Astrocyte (in vitro differentiated cells and primary cell): ENCODE measurements around the gene MYO1B. TPM values are rescaled to one million over a fixed set of nuclear protein-coding genes. Genes with fewer than 3 reads are reported as not detected.

ENCODE experiments used
- DNase-seq: peaks from one replicate; pipeline ENCODE4 v3.0.0-alpha.2; 2010; ENCODE audit warnings: low read depth
- FAIRE-seq: peaks from 2 replicates; lab custom pipeline; 2011; peaks lifted over from hg19 to GRCh38; lab: Jason Lieb, UNC
- H2AFZ ChIP-seq: 2 replicates; pipeline ENCODE4 v1.6.0; 2012; ENCODE audit warnings: low read depth, low read length, inconsistent platforms
- H3K27ac ChIP-seq: 2 replicates; pipeline ENCODE4 v1.5.1; 2011; ENCODE audit warnings: low read depth, low read length, inconsistent platforms
- H3K27me3 ChIP-seq: 2 replicates; pipeline ENCODE4 v1.6.0; 2011; ENCODE audit warnings: low read length, inconsistent platforms; ENCODE audit not compliant: insufficient read depth
- H3K36me3 ChIP-seq: 2 replicates; pipeline ENCODE4 v1.5.1; 2011; ENCODE audit warnings: low read length, inconsistent platforms; ENCODE audit not compliant: insufficient read depth
- H3K4me1 ChIP-seq: 2 replicates; pipeline ENCODE4 v1.5.1; 2011; ENCODE audit warnings: low read length, inconsistent platforms; ENCODE audit not compliant: insufficient read depth
- H3K4me2 ChIP-seq: 2 replicates; pipeline ENCODE4 v1.6.0; 2012; ENCODE audit warnings: low read length, inconsistent platforms
- H3K4me3 ChIP-seq: 2 replicates; pipeline ENCODE4 v1.5.1; 2011; ENCODE audit warnings: low read depth, mild to moderate bottlenecking, low read length, inconsistent platforms; ENCODE audit not compliant: insufficient read depth
- H3K79me2 ChIP-seq: 2 replicates; pipeline ENCODE4 v1.6.0; 2012; ENCODE audit warnings: mild to moderate bottlenecking, low read length, inconsistent platforms; ENCODE audit not compliant: insufficient read depth
- H3K9ac ChIP-seq: 2 replicates; pipeline ENCODE4 v1.6.0; 2012; ENCODE audit warnings: mild to moderate bottlenecking, low read length, inconsistent platforms
- H3K9me3 ChIP-seq: 2 replicates; pipeline ENCODE4 v1.5.1; 2012; ENCODE audit warnings: low read depth, mild to moderate bottlenecking, low read length, inconsistent platforms; ENCODE audit not compliant: insufficient read depth
- H4K20me1 ChIP-seq: 2 replicates; pipeline ENCODE4 v1.6.0; 2012; ENCODE audit warnings: low read length, inconsistent platforms; ENCODE audit not compliant: insufficient read depth
- H3K27ac Mint-ChIP-seq: one replicate; pipeline ENCODE4 v1.8.0; 2021; ENCODE audit warnings: mild to moderate bottlenecking, mixed read lengths; ENCODE audit not compliant: unreplicated experiment
- H3K27me3 Mint-ChIP-seq: one replicate; pipeline ENCODE4 v1.8.0; 2021; ENCODE audit warnings: low read depth, mixed read lengths; ENCODE audit not compliant: unreplicated experiment
- H3K36me3 Mint-ChIP-seq: one replicate; pipeline ENCODE4 v1.8.0; 2021; ENCODE audit warnings: low read depth, mixed read lengths; ENCODE audit not compliant: unreplicated experiment
- H3K4me1 Mint-ChIP-seq: one replicate; pipeline ENCODE4 v1.8.0; 2021; ENCODE audit warnings: low read depth, mixed read lengths; ENCODE audit not compliant: unreplicated experiment
- H3K4me3 Mint-ChIP-seq: one replicate; pipeline ENCODE4 v1.8.0; 2021; ENCODE audit warnings: mild to moderate bottlenecking, moderate library complexity, mixed read lengths; ENCODE audit not compliant: unreplicated experiment
- H3K9me3 Mint-ChIP-seq: one replicate; pipeline ENCODE4 v1.8.0; 2021; ENCODE audit warnings: mild to moderate bottlenecking, mixed read lengths; ENCODE audit not compliant: unreplicated experiment
- CTCF ChIP-seq: IDR thresholded peaks from 2 replicates; pipeline ENCODE4 v1.5.1; 2011; ENCODE audit warnings: low read depth, mild to moderate bottlenecking, inconsistent platforms, low read length, moderate library complexity; ENCODE audit not compliant: insufficient read depth
- EZH2 ChIP-seq: IDR thresholded peaks from 2 replicates; pipeline ENCODE4 v1.6.1; 2012; ENCODE audit warnings: mild to moderate bottlenecking, low read length, inconsistent platforms; ENCODE audit not compliant: insufficient read depth
- total RNA-seq: library from RNA; stranded (reverse); gene quantifications from 2 replicates; pipeline ENCODE4 v1.2.1, GENCODE V29; 2021

Gene MYO1B
- total RNA-seq, 1 donor from 2014 or later, result 95.7 TPM

GRCh38 chr2:191401287-191401686 is 156.1 kb downstream of the MYO1B start:
- TF ChIP-seq CTCF, result no peak
- TF ChIP-seq EZH2, result no peak
- Histone ChIP-seq H3K4me3 (no peak overlapping the region), H3K79me2 (no peaks in the 10 kb centered on the region), H3K4me1 (peaks cover 18% of the 10 kb centered on the region), H3K27me3 (no peaks in the 10 kb centered on the region), H3K9ac (peak overlapping the region; percentile 32), H3K4me2 (peak overlapping the region; percentile 17), H2AFZ (no peak overlapping the region), H3K9me3 (no peaks in the 10 kb centered on the region), H3K36me3 (peaks cover 32% of the 10 kb centered on the region), H3K27ac (peak overlapping the region; percentile 44), H4K20me1 (no peaks in the 10 kb centered on the region)
- DNase-seq, result peak; percentile 47
- Mint-ChIP-seq H3K4me1 (peaks cover 33% of the 10 kb centered on the region), H3K36me3 (peaks cover 20% of the 10 kb centered on the region), H3K4me3 (no peak overlapping the region), H3K27ac (peak overlapping the region; percentile 49), H3K27me3 (no peaks in the 10 kb centered on the region), H3K9me3 (peaks cover 2% of the 10 kb centered on the region)
- FAIRE-seq, result no peak

- no peak for TF ChIP-seq EZH2
- no peak for TF ChIP-seq CTCF
- Mint-ChIP-seq H3K36me3 (peaks cover 22% of the 10 kb centered on the region), H3K9me3 (peaks cover 2% of the 10 kb centered on the region), H3K27me3 (no peaks in the 10 kb centered on the region), H3K27ac (no peak overlapping the region), H3K4me3 (no peak overlapping the region), H3K4me1 (peaks cover 33% of the 10 kb centered on the region)
- Histone ChIP-seq H3K36me3 (peaks cover 27% of the 10 kb centered on the region), H3K4me1 (peaks cover 18% of the 10 kb centered on the region), H3K4me3 (no peak overlapping the region), H4K20me1 (no peaks in the 10 kb centered on the region), H3K79me2 (no peaks in the 10 kb centered on the region), H2AFZ (no peak overlapping the region), H3K27ac (no peak overlapping the region), H3K27me3 (no peaks in the 10 kb centered on the region), H3K9ac (no peak overlapping the region), H3K4me2 (no peak overlapping the region), H3K9me3 (no peaks in the 10 kb centered on the region)
- DNase-seq, result no peak
- no peak for FAIRE-seq
Measured at GRCh38 chr2:191402966-191403565, 157.9 kb downstream of the MYO1B start.

- no peak overlapping the region for H3K27ac ChIP-seq
- H3K4me1 ChIP-seq, result peaks cover 18% of the 10 kb centered on the region
- FAIRE-seq (peak; percentile 81), DNase-seq (peak; percentile 72)
- Mint-ChIP-seq H3K27me3 (no peaks in the 10 kb centered on the region), H3K27ac (no peak overlapping the region), H3K4me1 (peaks cover 33% of the 10 kb centered on the region), H3K9me3 (no peaks in the 10 kb centered on the region), H3K4me3 (no peak overlapping the region), H3K36me3 (peaks cover 20% of the 10 kb centered on the region)
- no peak overlapping the region for H3K4me3 ChIP-seq
- no peaks in the 10 kb centered on the region for H3K9me3 ChIP-seq
- peaks cover 37% of the 10 kb centered on the region for H3K36me3 ChIP-seq
- TF ChIP-seq CTCF, result no peak
- no peak for TF ChIP-seq EZH2
- no peak overlapping the region for H2AFZ ChIP-seq
- H3K79me2 ChIP-seq, result no peaks in the 10 kb centered on the region
- H3K27me3 ChIP-seq, result no peaks in the 10 kb centered on the region
- H4K20me1 ChIP-seq, result no peaks in the 10 kb centered on the region
- H3K9ac ChIP-seq, result no peak overlapping the region
- no peak overlapping the region for H3K4me2 ChIP-seq
Measured at GRCh38 chr2:191404568-191404991, 159.4 kb downstream of the MYO1B start.
